K562 (cell line): ENCODE results near the gene NLGN4Y. TPM values are rescaled to one million over a fixed set of nuclear protein-coding genes. Genes with fewer than 3 reads are reported as not detected.

Source experiments
- ATAC-seq: fragments of 200-7000 bp; cut with Tn5 transposase; 3 replicates; pipeline ENCODE4 v1.9.1; 2020; ENCODE audit warnings: moderate library complexity
- BruUV-seq: library from RNA; stranded (reverse); fragments of 400-500 nt; replicated peaks from 2 replicates; lab custom pipeline; 2021; lab: Mats Ljungman, UMichigan
- CTCF ChIA-PET: fragments of 300-600 bp; formaldehyde crosslinking; extraction: SDS; loops from one replicate; lab custom pipeline; 2021; ENCODE audit warnings: low intra/inter-chr PET ratio; lab: Yijun Ruan, JAX
- POLR2A ChIA-PET: fragments of 300-600, 350-650 bp; sonication (Branson Sonifier 250); formaldehyde crosslinking; extraction: SDS; loops from one replicate; lab custom pipeline; 2021; ENCODE audit warnings: antibody characterized with exemption, inconsistent platforms; lab: Yijun Ruan, JAX
- DNase-seq, 4 experiments: peaks; one replicate each; pipeline versions ENCODE4 v3.0.0 to v3.0.0-alpha.2; 2011 to 2018; ENCODE audit warnings: low spot score in 3 of 4, mixed read lengths in 3 of 4; ENCODE audit errors: extremely low read depth in 1 of 4
- FAIRE-seq: peaks from 2 replicates; lab custom pipeline; 2011; peaks lifted over from hg19 to GRCh38; lab: Jason Lieb, UNC
- H2AFZ ChIP-seq: 2 replicates; pipeline ENCODE4 v1.6.0; 2011; ENCODE audit warnings: low read depth, low read length, control low read depth, inconsistent platforms
- H3K27ac ChIP-seq: fragments of 200-600 bp; 3 replicates; pipeline ENCODE4 v1.8.0; 2011; ENCODE audit warnings: low read depth, mild to moderate bottlenecking, control low read depth, inconsistent platforms, low read length, moderate library complexity, mixed read lengths; ENCODE audit errors: extremely low read depth
- H3K27me3 ChIP-seq, 2 experiments: fragments of 300-600 bp in 1 of 2; 2 replicates in 1 of 2; 3 replicates in 1 of 2; pipeline versions ENCODE4 v1.6.0 to v1.8.0; 2011; ENCODE audit warnings: inconsistent platforms in 2 of 2, low read length in 2 of 2, mild to moderate bottlenecking in 1 of 2, mixed read lengths in 1 of 2, moderate library complexity in 1 of 2; ENCODE audit not compliant: control insufficient read depth in 2 of 2, insufficient read depth in 2 of 2
- H3K36me3 ChIP-seq: fragments of 300-600 bp; 3 replicates; pipeline ENCODE4 v1.8.0; 2011; ENCODE audit warnings: mild to moderate bottlenecking, low read length, inconsistent platforms; ENCODE audit not compliant: control insufficient read depth, insufficient read depth
- H3K4me1 ChIP-seq, 2 experiments: fragments of 200-600 bp in 1 of 2; replicated peaks in 1 of 2; 2 replicates in 1 of 2; 3 replicates in 1 of 2; pipeline versions ENCODE4 v1.5.1 to v1.8.0; 2011; ENCODE audit warnings: inconsistent platforms in 2 of 2, low read length in 2 of 2, mild to moderate bottlenecking in 1 of 2, mixed read lengths in 1 of 2, moderate library complexity in 1 of 2; ENCODE audit not compliant: control insufficient read depth in 2 of 2, insufficient read depth in 2 of 2
- H3K4me2 ChIP-seq: 2 replicates; pipeline ENCODE4 v1.6.1; 2011; ENCODE audit warnings: low read length, control low read depth, inconsistent platforms, mixed read lengths; ENCODE audit not compliant: insufficient read depth
- H3K4me3 ChIP-seq: fragments of 200-600 bp; sonication (generic), shearing (Covaris generic); 2 replicates; pipeline ENCODE4 v1.5.1; 2016; ENCODE audit warnings: control low read depth, inconsistent platforms
- H3K79me2 ChIP-seq: fragments of 200-600 bp; 3 replicates; pipeline ENCODE4 v1.8.0; 2011; ENCODE audit warnings: low read length, inconsistent platforms; ENCODE audit not compliant: control insufficient read depth, insufficient read depth
- H3K9ac ChIP-seq, 2 experiments: 2 replicates each; pipeline versions ENCODE4 v1.6.0 to v1.6.1; 2011; ENCODE audit warnings: low read depth in 2 of 2, low read length in 2 of 2, control low read depth in 1 of 2, inconsistent platforms in 1 of 2, mild to moderate bottlenecking in 1 of 2, mixed read lengths in 1 of 2; ENCODE audit not compliant: insufficient read depth in 1 of 2
- H3K9me1 ChIP-seq: one replicate; pipeline ENCODE4 v1.6.0; 2011; ENCODE audit warnings: inconsistent platforms, mild to moderate bottlenecking, low read length, moderate library complexity; ENCODE audit not compliant: control insufficient read depth, insufficient read depth
- H3K9me3 ChIP-seq: replicated peaks from 2 replicates; pipeline ENCODE4 v1.5.1; 2011; ENCODE audit warnings: low read depth, low read length, inconsistent platforms; ENCODE audit not compliant: control insufficient read depth, insufficient read depth
- H4K20me1 ChIP-seq: replicated peaks from 2 replicates; pipeline ENCODE4 v1.6.1; 2011; ENCODE audit warnings: low read length, inconsistent platforms, mixed read lengths; ENCODE audit not compliant: control insufficient read depth, insufficient read depth
- CREB1 ChIP-seq, 2 experiments: sonication (generic) in 1 of 2; formaldehyde crosslinking in 1 of 2; IDR thresholded peaks; 2 replicates each; pipeline versions ENCODE4 v1.6.1 to v1.8.0; 2012 to 2022; ENCODE audit warnings: inconsistent platforms in 1 of 2, mild to moderate bottlenecking in 1 of 2, missing genetic modification reagents in 1 of 2, moderate library complexity in 1 of 2
- ESRRA ChIP-seq: fragments of 450-650 bp; IDR thresholded peaks from 2 replicates; pipeline ENCODE4 v1.6.1; 2014; ENCODE audit warnings: low read depth, mild to moderate bottlenecking, moderate library complexity, borderline replicate concordance
- GABPB2 ChIP-seq: fragments of 250-450 bp; sonication (Bioruptor Pico); conservative IDR thresholded peaks from 2 replicates; pipeline ENCODE4 v1.5.1; 2021; ENCODE audit warnings: mild to moderate bottlenecking
- MYC ChIP-seq, 2 experiments: fragments of 250-450 bp in 1 of 2; sonication (Bioruptor Pico) in 1 of 2; IDR thresholded peaks; 2 replicates each; pipeline versions ENCODE4 v1.5.1 to v1.6.1; 2012 to 2021; ENCODE audit warnings: low read depth in 2 of 2, borderline replicate concordance in 1 of 2, improper control_type of control experiment in 1 of 2, low read length in 1 of 2, mild to moderate bottlenecking in 1 of 2, moderate library complexity in 1 of 2
- NELFE ChIP-seq: IDR thresholded peaks from 2 replicates; pipeline ENCODE4 v1.6.1; 2011; ENCODE audit warnings: mild to moderate bottlenecking; ENCODE audit not compliant: insufficient read depth, insufficient read length
- RBM17 ChIP-seq: fragments of 200-400 bp; formaldehyde crosslinking; IDR thresholded peaks from 2 replicates; pipeline ENCODE4 v1.6.1; 2017; ENCODE audit warnings: low read depth, mild to moderate bottlenecking, low read length, borderline replicate concordance
- SMAD2 ChIP-seq: fragments of 150-350 bp; IDR thresholded peaks from 2 replicates; pipeline ENCODE4 v1.6.1; 2014; ENCODE audit warnings: low read depth, mild to moderate bottlenecking, low read length
- SMARCE1 ChIP-seq: fragments of 450-650 bp; IDR thresholded peaks from 2 replicates; pipeline ENCODE4 v1.7.1; 2016; ENCODE audit warnings: mild to moderate bottlenecking
- THRB ChIP-seq: fragments of 450-650 bp; formaldehyde crosslinking; conservative IDR thresholded peaks from 2 replicates; pipeline ENCODE4 v1.4.0; 2022; ENCODE audit warnings: mild to moderate bottlenecking, missing genetic modification characterization
- ZBTB34 ChIP-seq: fragments of 250-450 bp; sonication (Bioruptor Pico); IDR thresholded peaks from 2 replicates; pipeline ENCODE4 v1.8.0; 2021; ENCODE audit warnings: mild to moderate bottlenecking, moderate library complexity
- ZNF175 ChIP-seq: fragments of 200-800 bp; sonication (Bioruptor generic); IDR thresholded peaks from 2 replicates; pipeline ENCODE4 v1.6.1; 2016; ENCODE audit warnings: low read depth, mild to moderate bottlenecking, missing genetic modification characterization, missing compliant biosample characterization
- ZNF224 ChIP-seq: sonication (generic); formaldehyde crosslinking; IDR thresholded peaks from 2 replicates; pipeline ENCODE4 v1.8.0; 2022; ENCODE audit warnings: mild to moderate bottlenecking, missing genetic modification reagents
- ZNF644 ChIP-seq: fragments of 200-800 bp; sonication (Bioruptor generic); IDR thresholded peaks from 2 replicates; pipeline ENCODE4 v1.6.1; 2016; ENCODE audit warnings: low read depth, missing genetic modification characterization, missing compliant biosample characterization
- WGBS: fragments of 100-300 bp; shearing (Covaris generic); methylation state at CpG from one replicate; pipeline ENCODE4 v1.1.6; 2016; ENCODE audit warnings: low coverage, mixed read lengths; ENCODE audit not compliant: insufficient coverage; ENCODE audit errors: missing lambda C conversion rate; 5-methylcytosine and 5-hydroxymethylcytosine counted together
- in situ Hi-C: fragments of 300-500 bp; cut with MboI; formaldehyde crosslinking; loops from 4 replicates; pipeline ENCODE4 v1.15.0; 2018; ENCODE audit warnings: inconsistent platforms, mixed read lengths
- intact Hi-C: fragments of 100-400 bp; cut with micrococcal nuclease; formaldehyde crosslinking; loops from 2 replicates; pipeline ENCODE4 v1.14.2; 2022
- polyA plus RNA-seq, 8 experiments: library from polyadenylated mRNA; depleted of rRNA in 4 of 8; stranded (reverse) in 5 of 8; unstranded in 3 of 8; fragments of >200 nt; fragmentation: Nextera tagmentation in 2 of 8; fragmentation: Illumina TruSeq in 1 of 8; extraction: Ambion mirVana in 2 of 8; extraction: Trizol in 1 of 8; gene quantifications; 2 replicates each; pipeline versions ENCODE4 v1.2.1 to v1.2.3, GENCODE V29; 2011 to 2014; ENCODE audit warnings: inconsistent platforms in 1 of 8, missing spikeins in 1 of 8
- total RNA-seq, 7 experiments: library from RNA; depleted of rRNA in 6 of 7; stranded (reverse); fragments of >200 nt in 6 of 7; fragmentation: Illumina TruSeq in 2 of 7; extraction: Trizol in 2 of 7; gene quantifications; 2 replicates each; pipeline versions ENCODE4 v1.2.1 to v1.2.3, GENCODE V29; 2011 to 2021; ENCODE audit warnings: low replicate concordance in 1 of 7

NLGN4Y gene
- total and polyA plus RNA-seq, 9 of the 15 experiments (the other 6 are each of a cell fraction or from before 2014, with no cell fraction given), result not detected

GRCh38 chrY:14504592-14504991 is 19.7 kb upstream of the NLGN4Y start:
- Histone ChIP-seq H3K4me1 (no peaks in the 10 kb centered on the region), H3K36me3 (no peaks in the 10 kb centered on the region), H3K27ac (no peak overlapping the region), H2AFZ (no peak overlapping the region), H3K9me3 (no peaks in the 10 kb centered on the region), H3K27me3 (no peaks in the 10 kb centered on the region), H3K4me3 (no peak overlapping the region), H3K9ac (no peak overlapping the region), H3K79me2 (no peaks in the 10 kb centered on the region), H3K9me1 (no peaks in the 10 kb centered on the region), H4K20me1 (no peaks in the 10 kb centered on the region), H3K4me2 (no peak overlapping the region)
- in situ Hi-C loops, result no loop called here
- BruUV-seq, result no TSS peak
- POLR2A ChIA-PET, result no interaction called here
- no CpG with 5 or more reads among the region's 2 CpGs for WGBS
- no peak for DNase-seq
- no peak for FAIRE-seq
- TF ChIP-seq ESRRA (no peak), ZBTB34 (CRISPR knock-in tag) (no peak), SMARCE1 (no peak), SMAD2 (no peak)
- intact Hi-C loops, result no loop called here
- ATAC-seq, result no peak
- CTCF ChIA-PET, result no interaction called here

GRCh38 chrY:14522379-14522950 is 1.9 kb upstream of the NLGN4Y start:
- ChIA-PET CTCF (no interaction called here), POLR2A (no interaction called here)
- no TSS peak for BruUV-seq
- DNase-seq (no peak), ATAC-seq (no peak), FAIRE-seq (no peak)
- Histone ChIP-seq H3K36me3 (no peaks in the 10 kb centered on the region), H3K4me1 (no peaks in the 10 kb centered on the region), H3K4me2 (no peak overlapping the region), H3K4me3 (no peak overlapping the region), H3K9ac (no peak overlapping the region), H3K27me3 (no peaks in the 10 kb centered on the region), H3K79me2 (no peaks in the 10 kb centered on the region), H3K27ac (no peak overlapping the region), H3K9me3 (no peaks in the 10 kb centered on the region), H4K20me1 (no peaks in the 10 kb centered on the region), H3K9me1 (no peaks in the 10 kb centered on the region), H2AFZ (no peak overlapping the region)
- no CpG with 5 or more reads among the region's 14 CpGs for WGBS
- in situ Hi-C loops, result no loop called here
- intact Hi-C loops, result no loop called here
- TF ChIP-seq RBM17 (no peak), THRB (CRISPR knock-in tag) (no peak), NELFE (no peak), MYC (IDR thresholded peaks at IDR 0.05; ENCODE audit: low read depth, low read length) (no peak), MYC (CRISPR knock-in tag; IDR thresholded peaks at IDR 0.05; ENCODE audit: borderline replicate concordance, low read depth) (no peak), ZNF224 (CRISPR knock-in tag) (no peak), ZNF644 (no peak), CREB1 (IDR thresholded peaks at IDR 0.05) (no peak), CREB1 (CRISPR knock-in tag; IDR thresholded peaks at IDR 0.05) (no peak), GABPB2 (CRISPR knock-in tag) (no peak), ZNF175 (CRISPR knock-in tag) (no peak)
